ENCODE results near the gene APAF1.

Gene APAF1

GRCh38 chr12:98686603-98687002 lies 41.5 kb downstream of the APAF1 start:
- peaks cover 52% of the 10 kb centered on the region for H3K36me3 Mint-ChIP-seq

GRCh38 chr12:98691351-98691750 lies 46.3 kb downstream of the APAF1 start:
- peaks cover 53% of the 10 kb centered on the region for H3K36me3 Mint-ChIP-seq
- H3K27me3 Mint-ChIP-seq = no peaks in the 10 kb centered on the region
- no peak overlapping the region for H3K27ac Mint-ChIP-seq
- no peak overlapping the region for H3K4me3 Mint-ChIP-seq
- H3K9me3 Mint-ChIP-seq = no peaks in the 10 kb centered on the region
- CTCF ChIA-PET = no interaction called here
- peaks cover 7% of the 10 kb centered on the region for H3K4me1 Mint-ChIP-seq
- no peak for DNase-seq

More at GRCh38 chr12:98686603-98687002, 41.5 kb downstream of the APAF1 start:
- Mint-ChIP-seq H3K4me1 (peaks cover 4% of the 10 kb centered on the region), H3K9me3 (no peaks in the 10 kb centered on the region), H3K4me3 (no peak overlapping the region), H3K27me3 (no peaks in the 10 kb centered on the region), H3K27ac (no peak overlapping the region)
- CTCF ChIA-PET = no interaction called here
- no peak for DNase-seq

- DNase-seq = no peak
- peaks cover 10% of the 10 kb centered on the region for H3K4me1 Mint-ChIP-seq
- peaks cover 53% of the 10 kb centered on the region for H3K36me3 Mint-ChIP-seq
- H3K27ac Mint-ChIP-seq = no peak overlapping the region
- no peaks in the 10 kb centered on the region for H3K9me3 Mint-ChIP-seq
- no peak overlapping the region for H3K4me3 Mint-ChIP-seq
- CTCF ChIA-PET = no interaction called here
- no peaks in the 10 kb centered on the region for H3K27me3 Mint-ChIP-seq
Observed at GRCh38 chr12:98696036-98696646, 51.1 kb downstream of the APAF1 start.

- Mint-ChIP-seq H3K27me3 (no peaks in the 10 kb centered on the region), H3K9me3 (no peaks in the 10 kb centered on the region), H3K27ac (peak overlapping the region; percentile 17), H3K4me3 (no peak overlapping the region), H3K36me3 (peaks cover 45% of the 10 kb centered on the region), H3K4me1 (peaks cover 7% of the 10 kb centered on the region)
- no peak for DNase-seq
- CTCF ChIA-PET = interaction anchor here (1.4 kb wide), 1 partner anchor 14 kb away, joined by 3 read pairs; no protein-coding TSS in a partner anchor
Observed at GRCh38 chr12:98697209-98697608, 52.1 kb downstream of the APAF1 start.

GRCh38 chr12:98698603-98699463 lies 53.7 kb downstream of the APAF1 start:
- Mint-ChIP-seq H3K27me3 (no peaks in the 10 kb centered on the region), H3K27ac (no peak overlapping the region), H3K36me3 (peaks cover 37% of the 10 kb centered on the region), H3K4me3 (no peak overlapping the region), H3K4me1 (peaks cover 7% of the 10 kb centered on the region), H3K9me3 (no peaks in the 10 kb centered on the region)
- peak; percentile 61 for DNase-seq
- CTCF ChIA-PET = interaction anchor here (0.8 to 1.7 kb wide), 4 partner anchors 26 to 300 kb away, joined by 4 to 11 read pairs (median 6); no protein-coding TSS in a partner anchor

- DNase-seq = no peak
- H3K36me3 Mint-ChIP-seq = peaks cover 33% of the 10 kb centered on the region
- CTCF ChIA-PET = interaction anchor here (0.8 to 1.7 kb wide), 4 partner anchors 25 to 299 kb away, joined by 4 to 11 read pairs (median 6); no protein-coding TSS in a partner anchor
- peaks cover 4% of the 10 kb centered on the region for H3K4me1 Mint-ChIP-seq
- no peak overlapping the region for H3K27ac Mint-ChIP-seq
- no peak overlapping the region for H3K4me3 Mint-ChIP-seq
- H3K9me3 Mint-ChIP-seq = no peaks in the 10 kb centered on the region
- no peaks in the 10 kb centered on the region for H3K27me3 Mint-ChIP-seq
Observed at GRCh38 chr12:98699586-98699985, 54.5 kb downstream of the APAF1 start.

- H3K9me3 Mint-ChIP-seq = no peaks in the 10 kb centered on the region
- peaks cover 26% of the 10 kb centered on the region for H3K36me3 Mint-ChIP-seq
- CTCF ChIA-PET = no interaction called here
- no peak for DNase-seq
- H3K27me3 Mint-ChIP-seq = no peaks in the 10 kb centered on the region
- H3K4me3 Mint-ChIP-seq = no peak overlapping the region
- H3K27ac Mint-ChIP-seq = no peak overlapping the region
- H3K4me1 Mint-ChIP-seq = peaks cover 4% of the 10 kb centered on the region
Observed at GRCh38 chr12:98701166-98701565, 56.1 kb downstream of the APAF1 start.

GRCh38 chr12:98709022-98709421 lies 63.9 kb downstream of the APAF1 start:
- CTCF ChIA-PET = interaction anchor here (0.9 to 1.2 kb wide), 2 partner anchors 18 to 289 kb away, joined by 3 read pairs; no protein-coding TSS in a partner anchor

GRCh38 chr12:98714426-98714825 lies 69.3 kb downstream of the APAF1 start:
- no peak overlapping the region for H3K27ac Mint-ChIP-seq
- CTCF ChIA-PET = no interaction called here
- peaks cover 44% of the 10 kb centered on the region for H3K36me3 Mint-ChIP-seq
- H3K27me3 Mint-ChIP-seq = no peaks in the 10 kb centered on the region
- no peaks in the 10 kb centered on the region for H3K9me3 Mint-ChIP-seq
- H3K4me3 Mint-ChIP-seq = no peak overlapping the region
- no peaks in the 10 kb centered on the region for H3K4me1 Mint-ChIP-seq
- DNase-seq = no peak

More at GRCh38 chr12:98709022-98709421, 63.9 kb downstream of the APAF1 start:
- Mint-ChIP-seq H3K27ac (no peak overlapping the region), H3K27me3 (no peaks in the 10 kb centered on the region), H3K36me3 (peaks cover 39% of the 10 kb centered on the region), H3K4me1 (no peaks in the 10 kb centered on the region), H3K9me3 (no peaks in the 10 kb centered on the region), H3K4me3 (no peak overlapping the region)
- DNase-seq = no peak

- H3K4me1 Mint-ChIP-seq = no peaks in the 10 kb centered on the region
- H3K9me3 Mint-ChIP-seq = no peaks in the 10 kb centered on the region
- H3K27ac Mint-ChIP-seq = no peak overlapping the region
- H3K36me3 Mint-ChIP-seq = peaks cover 28% of the 10 kb centered on the region
- H3K27me3 Mint-ChIP-seq = no peaks in the 10 kb centered on the region
- DNase-seq = no peak
- CTCF ChIA-PET = no interaction called here
- H3K4me3 Mint-ChIP-seq = no peak overlapping the region
Observed at GRCh38 chr12:98719515-98720504, 74.7 kb downstream of the APAF1 start.

- Mint-ChIP-seq H3K9me3 (no peaks in the 10 kb centered on the region), H3K4me3 (no peak overlapping the region), H3K36me3 (peaks cover 26% of the 10 kb centered on the region), H3K27me3 (no peaks in the 10 kb centered on the region), H3K27ac (no peak overlapping the region), H3K4me1 (no peaks in the 10 kb centered on the region)
- CTCF ChIA-PET = no interaction called here
- DNase-seq = no peak
Observed at GRCh38 chr12:98721204-98721702, 76.2 kb downstream of the APAF1 start.

- Mint-ChIP-seq H3K4me3 (no peak overlapping the region), H3K36me3 (peaks cover 22% of the 10 kb centered on the region)
Observed at GRCh38 chr12:98724384-98725155, 79.5 kb downstream of the APAF1 start.

More at GRCh38 chr12:98724384-98725155, 79.5 kb downstream of the APAF1 start:
- Mint-ChIP-seq H3K4me1 (no peaks in the 10 kb centered on the region), H3K27me3 (no peaks in the 10 kb centered on the region), H3K9me3 (no peaks in the 10 kb centered on the region), H3K27ac (peak overlapping the region; percentile 6)
- DNase-seq = no peak
- CTCF ChIA-PET = interaction anchor here (0.9 to 1.8 kb wide), 8 partner anchors 13 to 274 kb away, joined by 3 to 7 read pairs (median 4); no protein-coding TSS in a partner anchor
